GM23338 (cell line): ENCODE measurements around the gene COBLL1. TPM values are rescaled to one million over a fixed set of nuclear protein-coding genes. Genes with fewer than 3 reads are reported as not detected.

Experiments
- ATAC-seq: fragments of 200-7000 bp; cut with Tn5 transposase; 3 replicates; pipeline ENCODE4 v1.9.1; 2020
- DNase-seq: peaks from one replicate; pipeline ENCODE4 v3.0.0-alpha.2; 2015; ENCODE audit warnings: low spot score
- H2AFZ ChIP-seq: fragments of 200-600 bp; sonication (generic); 2 replicates; pipeline ENCODE4 v1.8.0; 2016; ENCODE audit warnings: antibody characterized with exemption, mild to moderate bottlenecking, moderate library complexity
- H3F3A ChIP-seq: fragments of 200-600 bp; sonication (generic); replicated peaks from 2 replicates; pipeline ENCODE4 v1.8.0; 2017; ENCODE audit warnings: antibody characterized with exemption, mixed run types, low read depth
- H3K27ac ChIP-seq: fragments of 200-600 bp; sonication (generic); 2 replicates; pipeline ENCODE4 v1.6.1; 2016; ENCODE audit warnings: low read depth
- H3K27me3 ChIP-seq: fragments of 200-600 bp; sonication (generic); 2 replicates; pipeline ENCODE4 v1.8.0; 2016; ENCODE audit warnings: mild to moderate bottlenecking, mixed run types, moderate library complexity; ENCODE audit not compliant: insufficient read depth
- H3K36me3 ChIP-seq: fragments of 200-600 bp; sonication (generic); 2 replicates; pipeline ENCODE4 v1.8.0; 2016; ENCODE audit warnings: mild to moderate bottlenecking; ENCODE audit not compliant: insufficient read depth
- H3K4me1 ChIP-seq: fragments of 200-600 bp; sonication (generic); 2 replicates; pipeline ENCODE4 v1.8.0; 2016; ENCODE audit warnings: mild to moderate bottlenecking, moderate library complexity; ENCODE audit not compliant: insufficient read depth
- H3K4me2 ChIP-seq: fragments of 200-600 bp; sonication (generic); 2 replicates; pipeline ENCODE4 v1.7.1; 2017; ENCODE audit warnings: mixed run types
- H3K4me3 ChIP-seq: fragments of 200-600 bp; sonication (generic); 2 replicates; pipeline ENCODE4 v1.6.1; 2016; ENCODE audit warnings: mixed run types
- H3K79me2 ChIP-seq: fragments of 200-600 bp; sonication (generic); replicated peaks from 2 replicates; pipeline ENCODE4 v1.8.0; 2017; ENCODE audit warnings: mild to moderate bottlenecking; ENCODE audit not compliant: insufficient read depth
- H3K9me2 ChIP-seq: fragments of 200-600 bp; sonication (generic); 2 replicates; pipeline ENCODE4 v1.8.0; 2017; ENCODE audit not compliant: insufficient read depth
- H4K20me1 ChIP-seq: fragments of 200-600 bp; sonication (generic); replicated peaks from 2 replicates; pipeline ENCODE4 v1.8.0; 2017; ENCODE audit warnings: mild to moderate bottlenecking; ENCODE audit not compliant: insufficient read depth
- H3K27ac Mint-ChIP-seq: 2 replicates; pipeline ENCODE4 v1.8.0; 2020; ENCODE audit warnings: inconsistent platforms, mild to moderate bottlenecking, moderate library complexity, mixed read lengths
- H3K27me3 Mint-ChIP-seq: 3 replicates; pipeline ENCODE4 v1.8.0; 2022; ENCODE audit warnings: low read depth, mild to moderate bottlenecking, moderate library complexity, mixed read lengths, inconsistent platforms; ENCODE audit not compliant: insufficient read depth, poor library complexity
- H3K36me3 Mint-ChIP-seq: 3 replicates; pipeline ENCODE4 v1.8.0; 2021; ENCODE audit warnings: low read depth, mild to moderate bottlenecking, inconsistent platforms, moderate library complexity, mixed read lengths
- H3K4me1 Mint-ChIP-seq: 3 replicates; pipeline ENCODE4 v1.8.0; 2020; ENCODE audit warnings: mild to moderate bottlenecking, inconsistent platforms, mixed read lengths
- H3K4me3 Mint-ChIP-seq: 3 replicates; pipeline ENCODE4 v1.8.0; 2021; ENCODE audit warnings: moderate library complexity, mild to moderate bottlenecking, inconsistent platforms, mixed read lengths
- H3K9me3 Mint-ChIP-seq: 3 replicates; pipeline ENCODE4 v1.8.0; 2020; ENCODE audit warnings: moderate library complexity, mild to moderate bottlenecking, inconsistent platforms, mixed read lengths
- CREB1 ChIP-seq: fragments of 250-450 bp; sonication (Bioruptor Pico); IDR thresholded peaks from 2 replicates; pipeline ENCODE4 v1.5.0; 2020; ENCODE audit warnings: low read depth, mild to moderate bottlenecking, moderate library complexity
- EZH2 ChIP-seq: fragments of 200-600 bp; sonication (generic); IDR thresholded peaks from one replicate; pipeline ENCODE4 v1.8.0; 2017; ENCODE audit warnings: antibody characterized with exemption, mild to moderate bottlenecking, low read depth; ENCODE audit not compliant: unreplicated experiment
- EZH2phosphoT487 ChIP-seq: fragments of 200-600 bp; sonication (generic); IDR thresholded peaks from one replicate; pipeline ENCODE4 v1.8.1; 2018; ENCODE audit warnings: antibody characterized with exemption; ENCODE audit not compliant: unreplicated experiment
- JUNB ChIP-seq: IDR thresholded peaks from one replicate; pipeline ENCODE4 v1.6.1; 2016; ENCODE audit warnings: antibody characterized with exemption; ENCODE audit not compliant: unreplicated experiment
- NANOG ChIP-seq: IDR thresholded peaks from 2 replicates; pipeline ENCODE4 v1.6.1; 2016; ENCODE audit warnings: antibody characterized with exemption, borderline replicate concordance
- STAT1 ChIP-seq: IDR thresholded peaks from one replicate; pipeline ENCODE4 v1.6.1; 2016; ENCODE audit warnings: antibody characterized with exemption; ENCODE audit not compliant: unreplicated experiment
- ZNF114 ChIP-seq: fragments of 250-450 bp; sonication (Bioruptor Pico); IDR thresholded peaks from 2 replicates; pipeline ENCODE4 v1.5.0; 2020; ENCODE audit warnings: mild to moderate bottlenecking, moderate library complexity
- ZNF331 ChIP-seq: fragments of 250-450 bp; sonication (Bioruptor Pico); IDR thresholded peaks from 2 replicates; pipeline ENCODE4 v1.5.0; 2020; ENCODE audit warnings: low read depth, mild to moderate bottlenecking, moderate library complexity
- polyA plus RNA-seq: library from polyadenylated mRNA; unstranded; fragments of >200 nt; fragmentation: Nextera tagmentation; extraction: Ambion mirVana; gene quantifications from 2 replicates; pipeline ENCODE4 v1.2.1, GENCODE V29; 2016
- total RNA-seq: library from RNA; depleted of rRNA; stranded (reverse); fragments of >200 nt; shearing (Covaris generic); gene quantifications from 2 replicates; pipeline ENCODE4 v1.2.3, GENCODE V29; 2014
- TF ChIP-seq, protein P1 (sequence below): fragments of 250-450 bp; sonication (Bioruptor Pico); IDR thresholded peaks from 2 replicates; pipeline ENCODE4 v1.5.0; 2020; ENCODE audit warnings: mild to moderate bottlenecking, moderate library complexity
- TF ChIP-seq, protein P2 (sequence below), 2 experiments: fragments of 200-600 bp in 1 of 2; sonication (generic) in 1 of 2; conservative IDR thresholded peaks; 2 replicates each; pipeline versions ENCODE4 v1.5.1 to v1.6.1; 2016 to 2017; ENCODE audit warnings: antibody characterized with exemption in 2 of 2, low read depth in 2 of 2, mild to moderate bottlenecking in 2 of 2, moderate library complexity in 1 of 2
- TF ChIP-seq, protein P3 (sequence below): IDR thresholded peaks from 2 replicates; pipeline ENCODE4 v1.6.1; 2016; ENCODE audit warnings: antibody characterized with exemption

Gene COBLL1
- total and polyA plus RNA-seq, 2 experiments from 2014 or later, result 2.9 to 7.4 TPM

DNA sequence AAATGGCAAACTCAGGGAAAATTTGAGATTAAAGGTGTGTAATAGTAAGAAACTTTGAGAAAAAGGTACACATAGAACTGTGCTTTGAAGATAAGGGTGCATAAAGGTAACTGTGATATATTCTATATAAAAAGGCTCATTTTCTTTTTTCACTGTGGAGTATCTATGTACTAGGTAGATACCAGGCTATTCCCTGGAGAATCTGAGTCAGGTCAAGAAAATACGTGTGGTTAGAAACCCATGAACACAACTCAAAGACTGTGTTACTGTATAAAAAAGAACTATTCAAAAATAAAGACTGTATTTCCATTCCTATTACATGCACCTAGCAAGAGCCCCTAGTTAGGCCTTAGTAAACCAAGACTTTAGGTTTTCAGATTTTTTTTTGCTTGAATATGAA lies 120.2 kb downstream of the COBLL1 start:
- H3K79me2 ChIP-seq, result no peaks in the 10 kb centered on the region
- H3K27me3 ChIP-seq, result no peaks in the 10 kb centered on the region
- ATAC-seq (no peak), DNase-seq (no peak)
- peaks cover 2% of the 10 kb centered on the region; the same call in 1 of the 3 replicates for H3K4me1 Mint-ChIP-seq
- H3K9me3 Mint-ChIP-seq, result no peaks in the 10 kb centered on the region
- H3K27ac ChIP-seq, result no peak overlapping the region
- no peaks in the 10 kb centered on the region for H4K20me1 ChIP-seq
- H3F3A ChIP-seq, result no peaks in the 10 kb centered on the region
- H3K9me2 ChIP-seq, result no peaks in the 10 kb centered on the region
- H3K27ac Mint-ChIP-seq, result no peak overlapping the region
- H3K4me3 ChIP-seq, result no peak overlapping the region
- no peaks in the 10 kb centered on the region for H3K36me3 ChIP-seq
- H2AFZ ChIP-seq, result no peak overlapping the region
- H3K4me1 ChIP-seq, result no peaks in the 10 kb centered on the region
- no peaks in the 10 kb centered on the region for H3K36me3 Mint-ChIP-seq
- TF ChIP-seq, protein P1, sequence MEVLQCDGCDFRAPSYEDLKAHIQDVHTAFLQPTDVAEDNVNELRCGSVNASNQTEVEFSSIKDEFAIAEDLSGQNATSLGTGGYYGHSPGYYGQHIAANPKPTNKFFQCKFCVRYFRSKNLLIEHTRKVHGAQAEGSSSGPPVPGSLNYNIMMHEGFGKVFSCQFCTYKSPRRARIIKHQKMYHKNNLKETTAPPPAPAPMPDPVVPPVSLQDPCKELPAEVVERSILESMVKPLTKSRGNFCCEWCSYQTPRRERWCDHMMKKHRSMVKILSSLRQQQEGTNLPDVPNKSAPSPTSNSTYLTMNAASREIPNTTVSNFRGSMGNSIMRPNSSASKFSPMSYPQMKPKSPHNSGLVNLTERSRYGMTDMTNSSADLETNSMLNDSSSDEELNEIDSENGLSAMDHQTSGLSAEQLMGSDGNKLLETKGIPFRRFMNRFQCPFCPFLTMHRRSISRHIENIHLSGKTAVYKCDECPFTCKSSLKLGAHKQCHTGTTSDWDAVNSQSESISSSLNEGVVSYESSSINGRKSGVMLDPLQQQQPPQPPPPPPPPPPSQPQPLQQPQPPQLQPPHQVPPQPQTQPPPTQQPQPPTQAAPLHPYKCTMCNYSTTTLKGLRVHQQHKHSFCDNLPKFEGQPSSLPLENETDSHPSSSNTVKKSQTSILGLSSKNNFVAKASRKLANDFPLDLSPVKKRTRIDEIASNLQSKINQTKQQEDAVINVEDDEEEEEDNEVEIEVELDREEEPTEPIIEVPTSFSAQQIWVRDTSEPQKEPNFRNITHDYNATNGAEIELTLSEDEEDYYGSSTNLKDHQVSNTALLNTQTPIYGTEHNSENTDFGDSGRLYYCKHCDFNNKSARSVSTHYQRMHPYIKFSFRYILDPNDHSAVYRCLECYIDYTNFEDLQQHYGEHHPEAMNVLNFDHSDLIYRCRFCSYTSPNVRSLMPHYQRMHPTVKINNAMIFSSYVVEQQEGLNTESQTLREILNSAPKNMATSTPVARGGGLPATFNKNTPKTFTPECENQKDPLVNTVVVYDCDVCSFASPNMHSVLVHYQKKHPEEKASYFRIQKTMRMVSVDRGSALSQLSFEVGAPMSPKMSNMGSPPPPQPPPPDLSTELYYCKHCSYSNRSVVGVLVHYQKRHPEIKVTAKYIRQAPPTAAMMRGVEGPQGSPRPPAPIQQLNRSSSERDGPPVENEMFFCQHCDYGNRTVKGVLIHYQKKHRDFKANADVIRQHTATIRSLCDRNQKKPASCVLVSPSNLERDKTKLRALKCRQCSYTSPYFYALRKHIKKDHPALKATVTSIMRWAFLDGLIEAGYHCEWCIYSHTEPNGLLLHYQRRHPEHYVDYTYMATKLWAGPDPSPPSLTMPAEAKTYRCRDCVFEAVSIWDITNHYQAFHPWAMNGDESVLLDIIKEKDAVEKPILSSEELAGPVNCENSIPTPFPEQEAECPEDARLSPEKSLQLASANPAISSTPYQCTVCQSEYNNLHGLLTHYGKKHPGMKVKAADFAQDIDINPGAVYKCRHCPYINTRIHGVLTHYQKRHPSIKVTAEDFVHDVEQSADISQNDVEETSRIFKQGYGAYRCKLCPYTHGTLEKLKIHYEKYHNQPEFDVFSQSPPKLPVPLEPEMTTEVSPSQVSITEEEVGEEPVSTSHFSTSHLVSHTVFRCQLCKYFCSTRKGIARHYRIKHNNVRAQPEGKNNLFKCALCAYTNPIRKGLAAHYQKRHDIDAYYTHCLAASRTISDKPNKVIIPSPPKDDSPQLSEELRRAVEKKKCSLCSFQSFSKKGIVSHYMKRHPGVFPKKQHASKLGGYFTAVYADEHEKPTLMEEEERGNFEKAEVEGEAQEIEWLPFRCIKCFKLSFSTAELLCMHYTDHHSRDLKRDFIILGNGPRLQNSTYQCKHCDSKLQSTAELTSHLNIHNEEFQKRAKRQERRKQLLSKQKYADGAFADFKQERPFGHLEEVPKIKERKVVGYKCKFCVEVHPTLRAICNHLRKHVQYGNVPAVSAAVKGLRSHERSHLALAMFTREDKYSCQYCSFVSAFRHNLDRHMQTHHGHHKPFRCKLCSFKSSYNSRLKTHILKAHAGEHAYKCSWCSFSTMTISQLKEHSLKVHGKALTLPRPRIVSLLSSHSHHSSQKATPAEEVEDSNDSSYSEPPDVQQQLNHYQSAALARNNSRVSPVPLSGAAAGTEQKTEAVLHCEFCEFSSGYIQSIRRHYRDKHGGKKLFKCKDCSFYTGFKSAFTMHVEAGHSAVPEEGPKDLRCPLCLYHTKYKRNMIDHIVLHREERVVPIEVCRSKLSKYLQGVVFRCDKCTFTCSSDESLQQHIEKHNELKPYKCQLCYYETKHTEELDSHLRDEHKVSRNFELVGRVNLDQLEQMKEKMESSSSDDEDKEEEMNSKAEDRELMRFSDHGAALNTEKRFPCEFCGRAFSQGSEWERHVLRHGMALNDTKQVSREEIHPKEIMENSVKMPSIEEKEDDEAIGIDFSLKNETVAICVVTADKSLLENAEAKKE (CRISPR knock-in tag), result no peak
- TF ChIP-seq JUNB, result no peak
- no peak overlapping the region for H3K4me2 ChIP-seq
- no peaks in the 10 kb centered on the region for H3K27me3 Mint-ChIP-seq
- H3K4me3 Mint-ChIP-seq, result no peak overlapping the region

DNA sequence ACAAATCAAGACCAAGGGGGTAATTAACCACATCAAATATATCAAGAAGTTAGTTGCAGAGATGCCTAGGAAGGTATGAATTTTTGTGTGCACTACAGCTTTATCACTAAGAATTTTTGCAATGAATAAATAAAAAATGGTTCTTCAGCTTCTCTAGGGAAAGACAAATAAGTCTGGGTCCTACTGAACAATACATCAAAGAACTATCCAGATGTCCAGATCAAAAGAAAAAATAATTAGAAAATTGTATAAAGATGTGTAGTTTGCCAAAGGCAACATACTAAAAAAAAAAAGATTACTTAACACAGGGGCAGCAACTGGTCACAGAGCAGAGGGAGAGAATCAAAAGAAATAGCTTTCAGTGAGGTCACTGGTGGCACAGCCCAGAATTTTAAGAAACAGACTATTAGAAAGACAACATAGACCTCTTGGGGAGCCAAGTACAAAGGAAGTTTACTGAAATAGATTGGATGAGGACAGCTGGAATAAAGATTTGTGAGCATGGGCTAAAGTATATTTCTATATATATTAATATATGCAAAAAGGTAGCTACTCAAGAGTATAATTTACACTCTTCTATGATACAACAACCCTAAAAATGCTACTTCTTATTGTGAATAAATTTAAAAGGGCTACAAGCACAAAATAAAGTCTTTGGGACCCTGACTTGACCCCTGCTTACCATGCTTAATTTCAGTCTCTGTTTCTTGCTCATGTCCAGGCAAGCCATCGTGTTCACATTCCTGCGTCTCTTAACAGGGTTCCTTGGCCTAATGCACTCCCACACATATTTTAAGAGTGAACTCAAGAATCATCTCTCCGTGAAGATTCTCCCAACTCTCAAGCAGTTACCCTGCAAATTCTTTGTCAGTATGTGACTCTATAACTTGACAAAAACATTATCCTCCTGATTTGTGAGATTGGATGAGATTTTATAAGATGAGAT lies 121.4 kb downstream of the COBLL1 start:
- Mint-ChIP-seq H3K4me3 (no peak overlapping the region), H3K9me3 (no peaks in the 10 kb centered on the region), H3K4me1 (peaks cover 2% of the 10 kb centered on the region; the same call in 1 of the 3 replicates), H3K27me3 (no peaks in the 10 kb centered on the region), H3K36me3 (no peaks in the 10 kb centered on the region), H3K27ac (0 out of 2 replicates have a peak overlapping the region, but pooled peaks have one; percentile 56)
- no peaks in the 10 kb centered on the region for H3F3A ChIP-seq
- no peak overlapping the region for H3K4me3 ChIP-seq
- H4K20me1 ChIP-seq, result no peaks in the 10 kb centered on the region
- no peak overlapping the region for H3K27ac ChIP-seq
- no peak overlapping the region for H3K4me2 ChIP-seq
- DNase-seq (no peak), ATAC-seq (no peak)
- H3K9me2 ChIP-seq, result no peaks in the 10 kb centered on the region
- H3K36me3 ChIP-seq, result no peaks in the 10 kb centered on the region
- no peaks in the 10 kb centered on the region for H3K4me1 ChIP-seq
- H2AFZ ChIP-seq, result no peak overlapping the region
- H3K27me3 ChIP-seq, result no peaks in the 10 kb centered on the region
- H3K79me2 ChIP-seq, result no peaks in the 10 kb centered on the region
- no peak for TF ChIP-seq CREB1 (CRISPR knock-in tag)
- TF ChIP-seq EZH2phosphoT487, result no peak
- no peak for TF ChIP-seq NANOG
- no peak for TF ChIP-seq STAT1
- TF ChIP-seq JUNB, result no peak
- TF ChIP-seq, protein P2, sequence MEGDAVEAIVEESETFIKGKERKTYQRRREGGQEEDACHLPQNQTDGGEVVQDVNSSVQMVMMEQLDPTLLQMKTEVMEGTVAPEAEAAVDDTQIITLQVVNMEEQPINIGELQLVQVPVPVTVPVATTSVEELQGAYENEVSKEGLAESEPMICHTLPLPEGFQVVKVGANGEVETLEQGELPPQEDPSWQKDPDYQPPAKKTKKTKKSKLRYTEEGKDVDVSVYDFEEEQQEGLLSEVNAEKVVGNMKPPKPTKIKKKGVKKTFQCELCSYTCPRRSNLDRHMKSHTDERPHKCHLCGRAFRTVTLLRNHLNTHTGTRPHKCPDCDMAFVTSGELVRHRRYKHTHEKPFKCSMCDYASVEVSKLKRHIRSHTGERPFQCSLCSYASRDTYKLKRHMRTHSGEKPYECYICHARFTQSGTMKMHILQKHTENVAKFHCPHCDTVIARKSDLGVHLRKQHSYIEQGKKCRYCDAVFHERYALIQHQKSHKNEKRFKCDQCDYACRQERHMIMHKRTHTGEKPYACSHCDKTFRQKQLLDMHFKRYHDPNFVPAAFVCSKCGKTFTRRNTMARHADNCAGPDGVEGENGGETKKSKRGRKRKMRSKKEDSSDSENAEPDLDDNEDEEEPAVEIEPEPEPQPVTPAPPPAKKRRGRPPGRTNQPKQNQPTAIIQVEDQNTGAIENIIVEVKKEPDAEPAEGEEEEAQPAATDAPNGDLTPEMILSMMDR (conservative IDR thresholded peaks at IDR 0.05; ENCODE audit: low read depth in 2 of 2), result no peak
- no peak for TF ChIP-seq ZNF331 (CRISPR knock-in tag)
- TF ChIP-seq EZH2, result no peak
- TF ChIP-seq, protein P3, sequence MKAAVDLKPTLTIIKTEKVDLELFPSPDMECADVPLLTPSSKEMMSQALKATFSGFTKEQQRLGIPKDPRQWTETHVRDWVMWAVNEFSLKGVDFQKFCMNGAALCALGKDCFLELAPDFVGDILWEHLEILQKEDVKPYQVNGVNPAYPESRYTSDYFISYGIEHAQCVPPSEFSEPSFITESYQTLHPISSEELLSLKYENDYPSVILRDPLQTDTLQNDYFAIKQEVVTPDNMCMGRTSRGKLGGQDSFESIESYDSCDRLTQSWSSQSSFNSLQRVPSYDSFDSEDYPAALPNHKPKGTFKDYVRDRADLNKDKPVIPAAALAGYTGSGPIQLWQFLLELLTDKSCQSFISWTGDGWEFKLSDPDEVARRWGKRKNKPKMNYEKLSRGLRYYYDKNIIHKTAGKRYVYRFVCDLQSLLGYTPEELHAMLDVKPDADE, result no peak
- TF ChIP-seq ZNF114 (CRISPR knock-in tag), result no peak
